ENCODE measurements around the gene ZDHHC19. TPM values are rescaled to one million over a fixed set of nuclear protein-coding genes. Genes with fewer than 3 reads are reported as not detected.
"Not testable (repeated sequence)": the region's sequence is repeated elsewhere in the genome, so short reads cannot be mapped to it uniquely, and the experiment has no call there.

Gene ZDHHC19
- total RNA-seq, 1 experiment from 2014 or later: not detected

DNA sequence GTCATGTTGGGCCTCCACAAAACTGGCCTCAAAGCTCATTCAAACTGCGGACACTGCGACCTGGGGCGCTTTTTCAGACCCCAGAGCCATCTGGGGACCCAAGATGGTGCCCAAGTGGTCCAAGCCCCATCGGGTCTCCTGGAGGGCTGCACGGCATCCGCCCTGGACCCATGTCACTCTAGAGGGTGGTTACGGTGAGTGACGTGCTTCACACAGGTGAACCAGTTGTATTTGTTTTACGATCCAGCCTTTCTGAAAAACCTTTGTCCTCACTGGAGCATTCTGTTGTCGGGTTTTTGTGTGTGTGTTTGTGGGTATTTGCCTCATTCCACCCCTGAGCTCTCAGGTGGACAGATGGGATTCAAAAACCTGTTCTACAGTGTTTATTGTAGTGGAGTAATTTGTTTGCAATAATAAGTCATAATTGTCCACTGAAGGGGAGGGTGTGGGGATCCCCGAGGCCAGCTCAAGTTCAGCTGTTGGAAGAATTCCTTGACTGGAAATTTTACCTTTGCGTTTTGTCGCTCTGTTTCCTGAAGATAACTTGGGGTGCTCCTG is 7.0 kb upstream of the ZDHHC19 start:
- H3K9me3 ChIP-seq (replicated peaks): no peaks in the 10 kb centered on the region
- DNase-seq (ENCODE audit: low read depth in 1 of 2, low spot score in 2 of 2): no peak
- no peak overlapping the region for H3K27ac ChIP-seq
- peaks cover 9% of the 10 kb centered on the region for H3K4me1 ChIP-seq (replicated peaks)
- no peak overlapping the region for H3K4me3 ChIP-seq
- H3K36me3 ChIP-seq: no peaks in the 10 kb centered on the region
- no peaks in the 10 kb centered on the region for H3K27me3 ChIP-seq (replicated peaks)

DNA sequence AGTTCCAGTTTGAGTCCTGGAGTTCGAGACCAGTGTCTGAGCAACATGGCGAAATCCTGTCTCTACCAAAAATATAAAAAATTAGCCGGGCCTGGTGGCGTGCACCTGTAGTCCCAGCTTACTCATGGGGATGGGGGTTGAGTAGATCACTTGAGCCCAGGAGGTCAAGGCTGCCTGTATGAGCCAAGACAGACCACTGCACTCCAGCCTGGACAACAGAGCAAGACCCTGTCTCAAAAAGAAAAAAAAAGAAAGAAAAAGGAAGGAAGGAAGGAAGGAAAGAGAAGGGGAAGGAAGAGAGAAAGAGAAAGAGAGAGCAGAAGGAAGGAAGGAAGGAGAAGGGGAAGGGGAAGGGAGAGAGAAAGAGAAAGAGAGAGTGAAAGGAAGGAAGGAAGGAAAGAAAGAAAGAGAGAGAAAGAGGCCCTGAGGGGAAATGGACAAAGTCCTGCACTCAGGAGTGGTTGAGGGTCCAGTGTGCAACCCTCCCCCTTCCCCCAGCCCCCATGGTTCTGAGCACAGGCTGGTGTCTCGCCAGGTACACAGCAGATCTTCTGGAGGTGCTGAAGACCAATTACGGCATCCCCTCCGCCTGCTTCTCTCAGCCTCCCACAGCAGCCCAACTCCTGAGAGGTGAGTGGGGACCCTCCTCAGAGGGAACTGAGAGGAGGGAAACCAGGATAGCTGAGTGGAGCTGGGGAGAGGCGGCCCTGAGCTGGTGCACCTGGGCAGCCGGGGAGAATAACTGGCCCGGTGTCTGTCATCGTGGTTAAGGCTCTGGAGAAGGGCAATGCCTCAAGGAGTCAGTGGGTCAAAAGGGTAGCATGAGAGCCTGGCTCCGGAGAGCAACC is 6.3 kb upstream of the ZDHHC19 start:
- Histone ChIP-seq H3K4me1 (replicated peaks) (peaks cover 9% of the 10 kb centered on the region), H3K27me3 (replicated peaks) (no peaks in the 10 kb centered on the region), H3K4me3 (no peak overlapping the region), H3K27ac (no peak overlapping the region), H3K9me3 (replicated peaks) (no peaks in the 10 kb centered on the region), H3K36me3 (no peaks in the 10 kb centered on the region)
- no peak for DNase-seq (ENCODE audit: low read depth in 1 of 2, low spot score in 2 of 2)

DNA sequence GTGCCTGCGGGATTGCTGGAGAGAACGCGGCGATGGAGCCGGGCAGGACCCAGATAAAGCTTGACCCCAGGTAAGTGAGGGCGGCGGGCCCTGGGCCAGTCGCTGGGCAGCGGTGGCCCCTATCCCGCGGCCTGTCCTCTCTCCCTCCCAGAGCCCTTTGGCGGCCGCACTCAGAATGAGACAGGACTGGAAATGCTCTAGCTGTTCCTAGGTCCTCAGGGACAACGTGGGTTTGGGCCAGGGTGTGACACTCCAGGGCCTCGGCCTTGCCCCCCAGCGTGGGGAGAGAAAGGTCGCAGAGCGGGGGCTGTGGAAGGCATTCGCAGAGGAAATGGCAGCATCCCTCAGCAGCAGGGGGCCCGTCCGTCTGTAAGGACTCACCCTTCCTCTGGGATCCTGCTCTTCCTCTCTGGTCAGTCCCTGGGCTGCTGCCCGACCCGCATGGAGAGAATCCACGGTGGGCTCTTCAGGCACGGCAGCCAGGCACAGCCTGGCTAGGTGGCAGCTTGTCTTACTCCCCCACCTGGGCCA is 5.5 kb upstream of the ZDHHC19 start:
- Histone ChIP-seq H3K27me3 (replicated peaks) (no peaks in the 10 kb centered on the region), H3K36me3 (no peaks in the 10 kb centered on the region), H3K9me3 (replicated peaks) (no peaks in the 10 kb centered on the region), H3K27ac (no peak overlapping the region), H3K4me3 (no peak overlapping the region), H3K4me1 (replicated peaks) (peaks cover 9% of the 10 kb centered on the region)
- no peak for DNase-seq (ENCODE audit: low read depth in 1 of 2, low spot score in 2 of 2)

DNA sequence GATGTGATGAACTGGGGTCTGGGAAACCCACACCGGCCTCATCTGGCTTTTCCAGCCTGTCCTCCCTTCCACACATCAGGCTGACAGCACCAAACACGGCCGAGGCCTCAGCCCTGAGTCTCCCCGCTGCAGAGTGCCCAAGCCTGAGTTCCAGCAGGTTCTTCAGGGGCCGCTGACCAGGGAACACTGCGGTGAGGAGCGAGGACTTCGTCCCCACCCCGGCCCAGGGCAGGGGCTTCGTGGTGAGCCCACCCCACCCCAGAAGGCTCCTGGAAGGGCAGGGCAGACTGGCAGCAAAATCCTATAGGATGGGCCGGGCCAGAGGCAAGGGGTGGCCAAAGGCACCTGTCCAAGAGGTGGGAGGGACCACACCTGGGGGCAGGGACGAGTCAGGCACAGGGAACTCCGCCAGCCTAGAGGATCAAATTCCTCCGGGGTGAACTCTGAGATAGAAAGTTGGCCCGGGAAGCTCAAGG is 4.9 kb upstream of the ZDHHC19 start, which contains the start of gene SLC51A:
SLC51A (plus strand) TSS at position 446 of the 476 bp plus-strand sequence. CDS start 179 bp downstream, outside the sequence.
- no peaks in the 10 kb centered on the region for H3K36me3 ChIP-seq
- no peak within 1 kb of the TSS for H3K4me3 ChIP-seq
- peaks cover 9% of the 10 kb centered on the region for H3K4me1 ChIP-seq (replicated peaks)
- no peak for DNase-seq (ENCODE audit: low read depth in 1 of 2, low spot score in 2 of 2)
- no peaks in the 10 kb centered on the region for H3K27me3 ChIP-seq (replicated peaks)
- no peaks in the 10 kb centered on the region for H3K9me3 ChIP-seq (replicated peaks)
- no peak within 1 kb of the TSS for H3K27ac ChIP-seq

DNA sequence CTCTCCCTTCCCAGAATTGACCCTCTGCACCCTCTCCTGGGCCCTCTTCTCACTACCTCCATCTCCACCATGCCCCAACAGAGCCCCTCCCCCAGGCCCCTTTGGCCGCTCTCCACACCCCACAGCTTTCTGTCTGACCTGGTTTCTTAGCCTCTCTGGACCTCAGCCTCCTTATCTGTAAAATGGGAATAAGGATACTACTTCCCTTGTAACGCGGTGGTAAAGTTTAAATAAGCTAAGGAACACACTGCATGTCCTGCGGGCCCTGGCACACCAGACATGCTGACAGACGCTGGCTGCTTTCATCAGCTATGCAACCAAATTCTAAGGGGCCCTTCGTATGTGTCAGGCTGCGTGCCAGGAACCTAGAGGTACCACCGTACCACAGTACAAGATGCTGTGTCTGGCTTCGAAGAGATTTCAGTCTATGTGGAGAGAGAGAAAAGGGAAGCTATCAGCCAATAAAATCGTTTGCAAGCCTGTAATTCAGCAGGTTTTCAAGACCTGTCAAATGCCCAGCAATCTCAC is 4.4 kb upstream of the ZDHHC19 start:
- no peaks in the 10 kb centered on the region for H3K36me3 ChIP-seq
- H3K27ac ChIP-seq: no peak overlapping the region
- H3K9me3 ChIP-seq (replicated peaks): no peaks in the 10 kb centered on the region
- no peak overlapping the region for H3K4me3 ChIP-seq
- H3K4me1 ChIP-seq (replicated peaks): peaks cover 9% of the 10 kb centered on the region
- H3K27me3 ChIP-seq (replicated peaks): no peaks in the 10 kb centered on the region
- no peak for DNase-seq (ENCODE audit: low read depth in 1 of 2, low spot score in 2 of 2)

DNA sequence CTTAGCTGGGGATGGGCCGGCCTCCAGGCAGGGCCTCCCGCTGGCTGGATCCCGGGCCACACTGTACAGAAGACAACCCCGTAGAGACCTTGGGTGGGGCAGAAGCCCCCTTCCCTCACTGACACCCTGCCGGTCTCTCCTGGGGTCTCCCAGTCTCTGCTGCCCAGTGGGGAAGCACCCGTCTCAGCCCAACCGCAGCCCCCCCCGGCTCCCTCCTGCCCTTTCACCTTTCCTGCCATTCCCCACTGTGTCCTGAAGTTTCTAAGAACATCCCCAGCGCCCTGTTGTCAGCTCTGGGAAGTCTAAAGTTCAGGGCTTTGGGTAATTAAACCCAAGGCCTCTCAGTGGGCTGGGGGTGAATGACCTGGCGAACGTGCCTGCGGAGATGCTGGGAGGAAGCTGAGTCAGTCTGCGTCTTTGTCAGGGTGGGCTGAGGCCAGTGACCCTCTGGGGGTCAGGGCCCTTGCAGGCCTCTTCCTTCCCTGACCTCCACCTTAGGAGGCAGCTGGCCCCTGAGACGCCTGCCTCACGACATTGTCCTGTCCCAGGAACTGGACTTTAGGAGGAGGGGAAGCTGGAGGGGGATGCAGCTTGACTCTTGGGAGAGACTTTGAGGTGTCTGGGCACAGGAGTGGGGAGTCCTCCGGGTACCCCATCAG is 3.7 kb upstream of the ZDHHC19 start:
- no peak for DNase-seq (ENCODE audit: low read depth in 1 of 2, low spot score in 2 of 2)
- H3K4me1 ChIP-seq (replicated peaks): peaks cover 9% of the 10 kb centered on the region
- no peak overlapping the region for H3K27ac ChIP-seq
- H3K4me3 ChIP-seq: no peak overlapping the region
- H3K36me3 ChIP-seq: no peaks in the 10 kb centered on the region
- H3K9me3 ChIP-seq (replicated peaks): no peaks in the 10 kb centered on the region
- no peaks in the 10 kb centered on the region for H3K27me3 ChIP-seq (replicated peaks)

DNA sequence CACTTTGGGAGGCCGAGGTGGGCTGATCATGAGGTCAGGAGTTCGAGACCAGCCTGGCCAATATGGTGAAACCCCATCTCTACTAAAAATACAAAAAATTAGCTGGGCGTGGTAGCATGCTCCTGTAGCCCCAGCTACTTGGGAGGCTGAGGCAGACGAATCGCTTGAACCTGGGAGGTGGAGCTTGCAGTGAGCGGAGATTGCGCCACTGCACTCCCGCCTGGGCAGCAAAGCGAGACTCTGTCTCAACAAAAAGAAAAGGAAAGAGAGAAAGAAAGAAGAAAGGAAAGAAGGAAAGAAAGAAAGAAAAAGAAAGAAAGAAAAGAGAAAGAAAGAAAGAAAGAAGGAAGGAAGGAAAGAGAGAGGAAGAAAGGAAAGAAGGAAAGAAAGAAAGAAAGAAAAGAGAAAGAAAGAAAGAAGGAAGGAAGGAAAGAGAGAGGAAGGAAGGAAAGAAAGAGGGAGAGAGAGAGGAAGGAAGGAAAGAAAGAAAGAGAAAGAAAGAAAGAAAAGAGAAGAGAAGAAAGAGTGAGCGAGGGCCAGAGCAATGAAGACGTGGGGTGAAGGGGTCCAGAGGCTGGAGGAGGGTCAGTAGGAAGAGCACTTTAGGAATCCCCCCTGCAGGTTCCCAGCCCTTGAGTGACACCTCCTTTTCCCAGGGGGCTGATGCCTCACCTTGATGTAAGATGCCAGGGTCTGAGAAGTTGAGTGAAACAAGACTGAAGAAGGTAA is 1.1 kb downstream of the ZDHHC19 start:
- H3K27me3 ChIP-seq (replicated peaks); H3K4me1 ChIP-seq (replicated peaks); H3K9me3 ChIP-seq (replicated peaks); DNase-seq (ENCODE audit: low read depth in 1 of 2, low spot score in 2 of 2); H3K36me3 ChIP-seq; H3K4me3 ChIP-seq; H3K27ac ChIP-seq: not testable (repeated sequence)

DNA sequence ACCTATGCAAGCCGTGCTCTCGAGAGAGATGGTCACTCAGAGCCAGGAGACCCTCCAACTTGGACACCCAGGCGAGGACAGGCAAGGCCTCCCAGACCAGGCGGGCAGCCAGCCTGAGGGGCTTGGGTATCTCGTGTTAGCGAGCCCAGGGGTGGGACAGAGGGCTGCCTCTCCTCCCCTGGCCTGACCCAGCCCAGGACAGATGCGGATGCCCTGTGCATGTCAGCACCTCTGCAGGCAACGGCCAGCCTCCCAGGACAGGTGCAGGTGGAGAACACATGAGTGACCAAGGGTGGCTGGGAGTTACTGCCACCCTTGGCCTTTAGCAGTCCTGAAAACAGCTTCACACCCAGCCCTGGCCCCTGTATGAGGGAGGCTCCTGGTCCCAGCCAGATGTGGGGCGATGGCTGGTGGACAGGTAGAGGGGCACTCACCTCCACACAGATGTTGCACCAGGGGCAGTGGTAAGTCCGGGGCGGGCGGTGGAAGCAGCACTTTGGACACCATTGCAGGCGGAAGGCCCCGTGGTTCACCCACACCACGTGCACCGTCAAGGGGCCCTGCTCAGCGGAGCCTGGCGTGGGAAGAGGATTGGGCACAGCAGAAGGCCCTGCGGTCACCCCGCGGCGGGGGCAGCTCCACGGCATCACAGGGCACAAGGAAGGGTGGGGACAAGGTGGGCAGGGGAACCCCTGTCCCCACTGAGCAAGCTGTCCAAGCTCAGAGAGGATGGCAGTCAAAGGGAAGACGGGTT is 2.1 kb downstream of the ZDHHC19 start:
- no peak overlapping the region for H3K4me3 ChIP-seq
- H3K9me3 ChIP-seq (replicated peaks): no peaks in the 10 kb centered on the region
- H3K27ac ChIP-seq: no peak overlapping the region
- no peak for DNase-seq (ENCODE audit: low read depth in 1 of 2, low spot score in 2 of 2)
- no peaks in the 10 kb centered on the region for H3K36me3 ChIP-seq
- H3K4me1 ChIP-seq (replicated peaks): no peaks in the 10 kb centered on the region
- no peaks in the 10 kb centered on the region for H3K27me3 ChIP-seq (replicated peaks)

DNA sequence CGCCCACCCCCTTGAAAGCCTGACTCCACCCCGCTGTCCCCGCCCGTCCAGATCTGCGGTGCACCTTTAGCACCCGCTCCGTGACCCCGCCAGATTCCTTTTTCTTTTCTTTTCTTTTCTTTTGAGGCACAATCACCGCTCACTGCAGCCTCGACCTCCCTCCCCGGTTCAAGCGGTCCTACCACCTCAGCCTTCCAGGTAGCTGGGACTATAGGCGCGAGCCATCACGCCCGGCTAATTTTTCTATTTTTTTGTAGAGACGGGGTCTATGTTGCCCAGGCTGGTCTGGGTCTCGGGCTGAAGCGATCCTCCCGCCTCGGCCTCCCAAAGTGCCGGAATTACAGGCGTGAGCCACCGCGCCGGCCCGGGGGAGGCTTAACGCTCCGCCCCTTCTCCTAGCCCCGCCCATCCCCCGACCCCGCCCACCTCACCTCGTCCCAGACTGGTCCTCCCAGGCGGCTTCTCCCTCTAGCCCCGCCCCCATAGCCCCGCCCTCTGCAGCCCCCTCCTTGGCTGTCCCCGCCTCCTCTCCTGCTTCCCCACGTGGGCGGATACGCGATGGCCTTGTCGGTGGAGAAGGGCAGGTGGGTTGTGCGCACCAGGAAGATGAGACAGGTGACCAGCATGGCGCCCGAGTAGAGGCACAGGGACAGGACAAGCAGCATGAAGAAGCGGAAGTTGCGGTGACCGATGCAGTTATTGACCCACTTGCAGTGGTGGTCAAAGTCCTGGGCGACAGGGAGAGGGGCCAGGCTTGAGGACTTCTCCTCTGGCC is 3.2 kb downstream of the ZDHHC19 start:
- H3K9me3 ChIP-seq (replicated peaks): no peaks in the 10 kb centered on the region
- H3K27ac ChIP-seq: no peak overlapping the region
- no peaks in the 10 kb centered on the region for H3K36me3 ChIP-seq
- no peaks in the 10 kb centered on the region for H3K27me3 ChIP-seq (replicated peaks)
- H3K4me1 ChIP-seq (replicated peaks): no peaks in the 10 kb centered on the region
- DNase-seq (ENCODE audit: low read depth in 1 of 2, low spot score in 2 of 2): no peak
- H3K4me3 ChIP-seq: no peak overlapping the region

DNA sequence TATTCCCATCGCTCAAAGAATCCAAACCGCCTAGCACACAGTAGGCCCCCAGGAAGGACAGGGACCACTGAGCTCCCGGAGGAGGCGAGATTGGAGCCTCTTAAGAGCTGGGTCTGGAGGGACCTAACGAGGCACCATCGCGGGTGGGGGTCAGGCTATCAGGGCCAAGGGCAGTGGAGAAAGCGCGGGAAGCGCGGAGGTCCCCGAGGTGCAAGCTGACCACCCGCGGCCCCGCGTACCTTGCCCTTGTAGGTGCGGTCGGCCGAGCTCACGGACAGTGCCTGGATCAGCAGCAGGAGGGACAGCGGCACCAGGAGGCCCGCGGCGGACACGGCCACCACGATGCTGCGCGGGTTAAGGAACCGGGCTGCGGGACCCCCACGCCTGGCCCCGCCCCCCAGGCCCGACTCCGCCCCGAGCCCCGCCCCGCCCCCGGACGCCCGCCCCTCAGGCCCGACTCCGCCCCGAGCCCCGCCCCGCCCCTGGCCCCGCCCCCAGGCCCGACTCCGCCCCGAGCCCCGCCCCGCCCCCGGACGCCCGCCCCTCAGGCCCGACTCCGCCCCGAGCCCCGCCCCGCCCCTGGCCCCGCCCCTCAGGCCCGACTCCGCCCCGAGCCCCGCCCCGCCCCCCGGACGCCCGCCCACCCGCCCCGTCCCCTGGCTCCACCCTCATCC is 3.9 kb downstream of the ZDHHC19 start:
- no peak overlapping the region for H3K4me3 ChIP-seq
- H3K4me1 ChIP-seq (replicated peaks): no peaks in the 10 kb centered on the region
- H3K9me3 ChIP-seq (replicated peaks): no peaks in the 10 kb centered on the region
- H3K36me3 ChIP-seq: no peaks in the 10 kb centered on the region
- H3K27ac ChIP-seq: no peak overlapping the region
- H3K27me3 ChIP-seq (replicated peaks): no peaks in the 10 kb centered on the region
- DNase-seq (ENCODE audit: low read depth in 1 of 2, low spot score in 2 of 2): no peak

DNA sequence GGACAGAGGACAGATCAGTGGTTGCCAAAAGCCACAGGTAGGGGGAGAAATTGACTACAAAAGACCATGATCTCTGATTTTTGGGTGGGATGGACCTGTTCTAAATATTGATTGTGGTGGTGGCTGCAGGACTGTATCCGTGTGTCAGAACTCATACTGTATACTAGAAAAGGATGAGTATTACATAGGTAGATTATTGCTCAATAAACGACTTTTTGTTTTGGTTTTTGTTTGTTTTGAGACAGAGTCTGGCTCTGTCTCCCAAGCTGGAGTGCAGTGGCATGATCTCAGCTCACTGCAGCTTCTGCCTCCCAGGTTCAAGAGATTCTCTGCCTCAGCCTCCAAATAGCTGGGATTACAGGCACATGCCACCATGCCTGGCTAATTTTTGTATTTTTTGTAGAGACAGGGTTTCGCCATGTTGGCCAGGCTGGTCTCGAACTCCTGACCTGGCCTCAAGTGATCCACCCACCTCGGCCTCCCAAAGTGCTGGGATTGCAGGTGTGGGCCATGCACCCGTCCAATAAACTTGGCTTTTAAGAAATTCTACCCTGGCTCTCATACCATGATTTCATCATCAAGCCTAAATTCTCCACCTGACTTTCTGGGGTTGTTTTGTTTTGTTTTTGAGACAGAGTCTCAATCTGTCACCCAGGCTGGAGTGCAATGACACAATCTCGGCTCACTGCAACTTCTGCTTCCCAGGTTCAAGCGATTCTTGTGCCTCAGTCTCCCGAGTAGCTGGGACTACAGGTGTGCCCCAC is 5.6 kb downstream of the ZDHHC19 start:
- H3K4me1 ChIP-seq (replicated peaks); H3K27me3 ChIP-seq (replicated peaks); H3K9me3 ChIP-seq (replicated peaks); H3K27ac ChIP-seq; H3K36me3 ChIP-seq; H3K4me3 ChIP-seq; DNase-seq (ENCODE audit: low read depth in 1 of 2, low spot score in 2 of 2): not testable (repeated sequence)
